ENCODE data around the gene NCAM1.
"Not testable (repeated sequence)": the region's sequence is repeated elsewhere in the genome, so short reads cannot be mapped to it uniquely, and the experiment has no call there.

NCAM1 gene

DNA sequence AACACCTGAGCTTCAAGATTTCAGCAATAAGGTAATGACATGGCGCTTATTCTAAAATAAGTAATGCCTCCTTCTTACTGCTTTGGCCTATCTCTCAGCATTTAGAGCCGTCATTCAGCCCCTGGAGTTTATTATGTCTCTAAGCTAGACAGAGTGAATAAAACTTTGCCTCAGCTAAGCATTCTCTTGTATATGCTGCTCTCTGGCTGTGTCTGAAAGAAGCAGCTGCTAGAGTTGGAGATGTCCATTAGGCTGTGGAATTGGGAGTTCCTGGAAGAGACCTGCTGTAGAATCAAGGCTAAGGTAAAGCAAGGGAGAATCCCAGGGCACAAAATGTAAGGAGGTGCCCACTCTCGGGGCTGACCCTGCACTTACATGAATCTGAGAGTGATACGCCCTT lies 317.7 kb downstream of the NCAM1 start:
- DNase-seq (ENCODE audit: low spot score): no peak

DNA sequence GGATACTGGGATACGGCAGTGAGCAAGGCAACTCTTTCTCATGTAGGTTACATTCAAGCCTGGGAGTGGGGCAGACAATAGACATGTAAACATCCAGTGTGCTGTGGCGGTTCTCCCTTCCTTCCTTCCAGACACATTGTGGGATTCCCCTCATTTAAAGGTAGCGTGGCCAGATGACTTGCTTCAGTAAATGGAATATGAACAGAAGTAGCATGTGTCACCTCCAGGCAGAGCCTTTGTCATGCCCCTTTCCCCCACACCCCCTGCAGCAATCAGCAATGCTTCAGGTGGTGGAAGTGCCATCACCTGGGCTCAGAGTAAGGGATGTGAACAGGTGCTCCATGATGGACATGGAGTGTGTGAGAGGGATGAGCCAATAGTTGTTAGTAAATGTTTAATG lies 318.4 kb downstream of the NCAM1 start:
- DNase-seq (ENCODE audit: low spot score): no peak

DNA sequence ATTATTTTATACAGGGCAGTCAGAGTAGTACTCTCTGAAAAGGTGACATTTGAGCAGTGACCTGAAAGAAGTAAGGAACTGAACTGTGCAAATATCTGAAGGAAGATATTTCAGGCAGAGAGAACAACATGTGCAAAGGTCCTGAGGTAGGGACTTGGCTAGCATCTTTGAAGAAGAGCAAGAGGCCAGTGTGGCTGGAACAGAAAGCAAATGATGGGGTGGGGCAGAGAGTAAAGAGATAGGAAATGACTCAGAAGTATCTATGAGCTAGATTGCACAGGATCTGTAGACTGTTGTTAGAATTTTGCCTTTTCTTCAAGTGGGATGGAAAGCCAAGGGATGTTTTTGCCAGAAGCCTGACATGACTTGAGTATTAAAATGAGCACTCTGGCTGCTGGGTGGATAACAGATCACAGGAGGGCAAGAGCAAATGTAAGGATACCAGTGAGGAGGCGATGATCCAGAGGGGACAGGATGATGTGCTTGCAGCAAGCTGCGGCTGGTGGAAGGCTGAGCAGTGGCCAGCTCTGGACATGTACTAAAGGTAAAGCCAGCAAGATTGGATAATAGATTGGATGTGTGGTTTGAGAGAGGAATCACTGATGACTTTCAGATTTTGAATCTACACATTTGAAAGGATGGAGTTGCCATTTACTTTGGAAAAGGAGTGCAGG lies 320.0 kb downstream of the NCAM1 start:
- no peak for DNase-seq (ENCODE audit: low spot score)

DNA sequence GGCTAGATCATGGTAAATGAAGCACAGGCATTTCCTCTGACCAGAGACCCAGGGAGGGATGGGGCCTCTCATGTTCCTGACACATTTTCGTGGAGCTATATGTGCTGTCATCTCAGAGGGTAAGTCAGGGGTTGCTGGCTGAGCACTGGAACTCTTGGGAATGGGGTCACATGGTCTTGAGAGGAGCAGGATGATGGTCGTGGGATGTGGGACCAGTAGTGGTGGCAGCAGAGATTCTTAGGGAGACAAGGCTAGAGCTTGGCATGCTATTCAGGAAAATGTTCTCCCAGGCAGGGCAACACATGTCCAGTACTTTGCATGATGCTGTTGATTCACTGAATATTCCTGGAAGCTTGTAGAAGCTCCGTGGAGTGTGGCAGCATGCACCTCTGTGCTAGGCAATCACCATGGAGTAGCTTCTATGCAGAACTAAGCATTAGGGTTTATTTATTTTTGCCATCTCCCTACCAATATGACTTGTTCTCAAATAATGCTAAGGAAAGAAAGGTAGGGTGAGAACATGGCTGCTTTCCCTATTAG lies 321.7 kb downstream of the NCAM1 start:
- no peak for DNase-seq (ENCODE audit: low spot score)

DNA sequence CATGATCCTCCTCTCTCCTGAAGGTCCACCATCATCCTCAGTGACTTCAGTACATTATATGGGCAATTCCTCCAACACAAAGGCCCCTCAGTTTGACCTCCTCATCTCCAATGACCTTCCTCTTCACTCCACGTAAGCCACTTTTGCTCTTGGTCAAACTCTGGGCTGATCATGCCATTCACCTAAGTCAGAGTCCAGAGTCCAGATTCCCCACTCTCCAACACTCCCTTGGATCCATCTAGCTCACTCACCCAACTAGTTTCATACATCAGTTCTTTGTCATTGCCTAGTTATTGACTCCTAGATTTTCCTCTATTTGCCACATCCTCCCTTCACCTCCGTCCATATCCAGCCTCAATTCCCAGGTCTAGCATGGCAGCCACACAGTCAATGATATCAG lies 322.7 kb downstream of the NCAM1 start:
- DNase-seq (ENCODE audit: low spot score): no peak

DNA sequence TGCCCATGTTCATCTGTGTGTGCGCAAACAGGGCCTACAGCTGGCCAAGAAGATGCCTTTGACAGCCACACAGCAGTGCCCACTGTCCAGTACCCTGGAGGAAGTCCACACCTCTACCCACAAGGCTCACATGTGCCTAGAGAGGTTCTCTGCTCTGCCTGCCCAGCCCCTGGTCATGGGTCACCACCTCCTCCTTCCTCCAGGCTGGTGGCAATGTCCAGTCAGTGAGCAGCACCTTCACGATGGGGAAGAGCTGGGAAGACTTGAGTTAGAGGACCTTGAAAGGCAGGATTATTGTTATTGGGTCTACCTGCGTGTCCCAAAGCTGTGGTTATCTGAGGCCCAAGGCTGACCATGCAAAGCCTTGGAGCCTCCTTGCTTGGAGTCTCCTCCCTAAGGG lies 324.8 kb downstream of the NCAM1 start:
- no peak for DNase-seq (ENCODE audit: low spot score)

DNA sequence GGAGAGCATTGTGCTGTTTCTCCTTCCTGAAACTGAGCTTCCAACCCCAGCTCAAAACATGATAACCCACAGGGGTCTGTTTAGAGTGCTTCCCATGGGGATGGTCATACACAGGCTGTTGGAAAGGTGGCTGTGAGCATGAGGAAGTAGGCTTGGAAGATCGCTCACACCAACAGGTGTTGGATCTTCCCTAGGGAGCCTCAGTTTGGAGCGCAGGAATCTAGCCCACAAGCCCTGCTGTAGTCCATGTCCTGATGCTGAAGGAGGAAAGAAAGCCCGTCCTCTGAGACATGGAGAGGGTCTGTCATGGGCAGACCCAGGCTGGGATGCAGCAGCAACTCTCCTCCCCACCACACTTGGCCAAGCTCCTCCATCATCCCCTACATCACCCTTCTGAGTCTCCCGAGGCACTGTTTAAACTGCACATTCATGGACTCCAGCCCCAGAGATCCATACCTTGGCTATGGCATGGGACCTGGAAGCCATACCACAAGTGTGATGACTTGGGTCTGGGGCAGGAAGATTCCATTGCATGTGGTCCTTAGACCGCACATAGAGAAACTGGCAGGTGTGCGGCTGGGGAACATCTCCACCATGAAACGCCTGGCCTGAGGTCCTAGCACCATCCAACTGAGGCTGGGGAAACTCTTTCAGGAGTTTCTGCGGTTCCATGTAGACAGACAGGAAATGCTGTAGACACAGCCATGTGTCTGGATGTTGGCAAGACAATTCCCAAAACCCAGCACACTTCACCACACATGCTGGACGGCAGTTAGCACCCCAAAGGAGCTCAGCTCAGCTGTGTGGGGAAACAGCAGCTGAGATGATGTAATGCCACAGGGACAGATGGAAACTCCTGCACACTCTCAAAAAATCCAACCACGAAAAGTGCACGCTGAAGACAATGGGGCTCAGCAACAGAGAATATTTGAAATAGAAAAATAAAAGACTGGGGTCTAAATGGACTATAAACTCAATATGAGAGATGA lies 325.6 kb downstream of the NCAM1 start:
- no peak for DNase-seq (ENCODE audit: low spot score)

DNA sequence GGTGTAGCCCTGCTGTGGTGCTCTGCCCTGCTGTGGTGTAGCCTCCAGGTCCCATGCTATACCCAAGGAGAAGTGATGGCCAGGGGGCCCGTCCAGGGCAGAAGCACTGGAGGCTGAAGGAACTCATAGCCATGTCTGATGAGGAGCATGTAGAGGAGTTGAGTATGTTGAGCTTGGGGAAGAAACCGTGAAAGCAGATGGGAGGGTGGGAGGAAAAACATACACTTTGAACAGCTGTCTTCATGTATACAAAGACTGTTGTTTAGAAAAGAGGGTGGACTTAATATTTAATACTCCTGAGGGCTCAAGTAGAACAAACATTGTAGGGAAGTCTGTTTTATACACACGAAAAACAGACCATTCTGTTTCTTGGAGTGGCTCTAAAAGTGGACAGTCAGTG lies 326.6 kb downstream of the NCAM1 start:
- no peak for DNase-seq (ENCODE audit: low spot score)

DNA sequence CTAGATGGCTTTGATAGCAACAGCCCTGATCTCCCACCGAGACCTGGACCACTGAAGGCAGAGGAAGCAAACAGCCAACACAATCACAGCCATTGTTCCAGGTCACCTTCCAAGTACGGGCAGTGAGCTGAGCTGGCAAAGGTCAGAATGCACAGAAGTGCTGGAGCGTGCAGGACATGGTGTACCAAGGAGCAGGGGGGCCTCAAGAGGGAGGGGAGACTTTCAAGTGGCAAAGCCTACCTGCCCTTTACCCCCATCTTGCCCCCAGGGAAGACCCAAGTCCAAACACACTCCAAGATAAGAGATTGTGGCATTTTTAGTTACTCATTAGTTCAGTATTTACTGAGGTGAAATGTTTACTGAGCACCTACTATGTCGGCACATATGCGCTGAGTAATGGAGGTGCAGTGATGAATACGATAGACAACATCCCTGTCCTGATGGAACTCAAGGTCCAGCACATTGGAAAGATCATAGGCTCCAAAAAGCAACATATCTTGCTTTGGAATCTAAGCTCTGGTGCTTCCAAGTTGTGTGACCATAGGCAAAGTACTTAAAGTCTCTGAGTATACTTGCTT lies 327.2 kb downstream of the NCAM1 start:
- DNase-seq (ENCODE audit: low spot score): no peak

DNA sequence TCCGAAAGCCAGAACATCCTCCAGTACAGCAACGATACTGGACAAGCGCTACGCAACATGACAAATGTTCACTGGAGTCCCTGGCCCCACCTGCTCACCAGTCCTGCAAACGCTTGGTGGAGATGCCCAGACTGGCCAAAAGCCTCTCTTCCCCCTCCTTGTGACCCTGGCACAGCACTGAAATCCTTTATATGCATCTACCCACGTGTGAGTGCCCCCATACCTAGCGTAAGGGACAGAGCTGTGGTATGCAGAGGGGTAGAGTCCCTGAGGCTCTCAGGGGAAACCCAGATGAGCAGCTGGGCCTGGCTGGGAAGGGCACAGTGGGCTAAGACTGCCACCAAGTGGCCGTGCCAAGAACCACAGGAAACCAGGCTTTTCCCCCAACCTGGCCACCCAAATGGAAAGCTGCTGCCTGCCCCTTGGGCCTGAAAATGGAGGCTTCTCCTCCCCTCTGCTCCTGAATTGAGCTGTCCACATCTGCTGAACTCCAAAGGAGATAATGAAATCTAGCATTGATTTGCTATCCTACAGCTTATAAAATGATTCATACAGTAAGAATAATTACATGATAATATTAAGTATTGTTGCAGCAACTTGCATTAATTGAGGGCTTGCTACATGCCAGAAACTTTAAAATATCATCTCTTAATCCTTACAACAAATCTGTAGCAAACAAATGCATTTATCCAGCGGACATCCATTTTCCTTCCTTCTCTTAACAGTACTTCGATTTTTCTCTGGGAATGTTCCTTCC lies 328.4 kb downstream of the NCAM1 start:
- peak; percentile 74 for DNase-seq (ENCODE audit: low spot score)

DNA sequence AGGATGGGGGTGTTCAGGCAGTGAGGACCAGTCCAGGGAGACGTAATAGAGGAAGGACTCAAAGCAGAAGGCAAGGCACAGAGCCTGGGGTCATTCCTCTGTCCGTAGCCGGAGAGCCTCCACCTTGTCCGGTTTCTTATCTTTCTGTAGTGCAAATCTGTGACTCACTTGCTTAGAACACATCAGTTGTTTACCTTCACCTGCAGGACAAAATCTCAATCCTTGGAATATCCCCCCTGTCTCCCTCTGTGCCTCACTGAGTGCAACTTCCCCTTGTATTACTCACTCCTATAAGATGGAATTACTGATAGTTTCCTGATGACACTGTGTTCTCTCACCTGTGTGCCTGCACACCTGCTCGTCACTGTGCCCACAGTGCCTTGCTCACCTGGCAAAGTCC lies 332.7 kb downstream of the NCAM1 start:
- no peak for DNase-seq (ENCODE audit: low spot score)

DNA sequence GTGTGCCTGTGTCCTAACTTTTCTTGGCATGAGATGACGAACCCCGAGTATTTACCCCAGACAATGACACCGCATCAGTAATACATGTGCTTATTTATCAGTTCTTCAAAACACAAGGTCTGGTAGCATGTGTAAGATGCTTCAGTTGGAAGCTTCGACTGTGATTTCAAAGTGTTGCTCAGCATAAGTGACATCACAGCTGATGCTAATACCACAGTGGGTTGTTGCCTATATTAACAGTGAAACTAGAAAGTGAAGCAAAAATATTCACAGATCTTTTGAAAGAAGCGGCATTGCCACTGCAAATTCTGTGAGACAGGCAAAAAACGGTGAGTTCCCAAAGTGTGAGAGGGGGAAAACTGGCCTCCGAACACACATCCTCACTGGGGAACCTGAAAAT lies 334.8 kb downstream of the NCAM1 start:
- DNase-seq (ENCODE audit: low spot score): no peak

DNA sequence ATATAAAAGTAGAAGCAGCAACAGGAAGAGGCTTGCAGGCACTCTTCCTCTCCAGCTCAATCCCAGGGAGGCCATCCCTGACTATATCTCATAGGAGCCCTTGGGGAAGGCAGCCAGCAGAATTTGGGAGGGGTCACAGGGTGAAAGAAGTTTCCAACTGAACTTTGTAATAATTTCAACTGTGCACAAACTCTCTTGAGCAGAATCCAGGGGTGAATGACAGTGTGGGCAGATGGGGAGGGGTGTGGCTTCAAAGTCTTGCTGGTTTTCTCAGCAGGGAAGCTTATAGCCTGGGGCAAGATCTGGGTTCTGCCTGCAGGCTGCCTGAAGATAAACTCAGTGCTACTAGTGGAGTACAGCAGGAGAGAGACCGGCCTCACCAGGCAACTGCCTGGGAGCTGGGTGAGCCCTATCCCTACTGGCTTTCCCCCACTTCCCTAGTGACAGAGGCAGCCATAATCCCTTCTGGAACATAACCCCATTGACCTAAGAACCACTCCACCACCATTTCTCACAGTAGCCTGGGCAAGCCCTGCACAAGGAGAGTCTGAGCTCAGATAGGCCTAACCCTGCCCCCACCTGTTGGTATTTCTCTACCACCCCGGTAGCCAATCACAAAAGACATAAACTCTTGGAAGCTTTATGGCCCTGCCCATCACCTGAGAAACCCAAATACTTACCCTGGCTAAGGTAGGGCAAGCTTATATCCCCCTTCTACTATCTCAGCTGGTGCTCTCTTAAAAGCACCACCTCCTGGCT lies 335.4 kb downstream of the NCAM1 start:
- DNase-seq (ENCODE audit: low spot score): no peak

DNA sequence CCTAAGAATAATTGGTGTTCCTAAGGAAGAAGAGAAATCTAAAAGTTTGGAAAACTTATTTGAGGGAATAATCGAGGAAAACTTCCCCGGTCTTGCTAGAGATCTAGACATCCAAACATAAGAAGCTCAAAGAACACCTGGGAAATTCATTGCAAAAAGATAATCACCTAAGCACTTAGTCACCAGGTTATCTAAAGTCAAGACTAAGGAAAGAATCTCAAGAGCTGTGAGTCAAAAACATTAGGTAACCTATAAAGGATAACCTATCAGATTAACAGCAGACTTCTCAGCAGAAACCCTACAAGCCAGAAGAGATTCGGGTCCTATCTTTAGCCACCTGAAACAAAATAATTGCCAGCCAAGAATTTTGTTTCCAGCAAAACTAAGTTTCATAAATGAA lies 337.3 kb downstream of the NCAM1 start:
- not testable (repeated sequence) for DNase-seq (ENCODE audit: low spot score)

DNA sequence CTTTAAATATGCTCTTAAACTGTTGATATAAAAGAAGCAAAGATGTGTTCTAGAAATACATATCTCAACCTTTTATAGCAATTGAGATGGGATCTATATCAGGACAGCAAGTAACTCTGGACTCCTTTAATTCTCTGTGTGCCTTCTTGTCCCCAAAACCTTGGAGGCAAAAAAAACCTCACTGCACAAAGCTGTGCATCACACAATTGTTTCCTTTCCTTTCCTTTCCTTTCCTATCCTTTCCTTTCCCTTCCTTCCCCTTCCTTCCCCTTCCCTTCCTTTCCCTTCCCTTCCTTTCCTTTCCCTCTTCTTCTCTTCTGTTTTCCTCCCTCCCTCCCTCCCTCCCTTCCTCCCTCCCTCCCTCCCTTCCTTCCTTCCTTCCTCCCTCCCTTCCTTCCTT lies 343.7 kb downstream of the NCAM1 start:
- no peak for DNase-seq (ENCODE audit: low spot score)

DNA sequence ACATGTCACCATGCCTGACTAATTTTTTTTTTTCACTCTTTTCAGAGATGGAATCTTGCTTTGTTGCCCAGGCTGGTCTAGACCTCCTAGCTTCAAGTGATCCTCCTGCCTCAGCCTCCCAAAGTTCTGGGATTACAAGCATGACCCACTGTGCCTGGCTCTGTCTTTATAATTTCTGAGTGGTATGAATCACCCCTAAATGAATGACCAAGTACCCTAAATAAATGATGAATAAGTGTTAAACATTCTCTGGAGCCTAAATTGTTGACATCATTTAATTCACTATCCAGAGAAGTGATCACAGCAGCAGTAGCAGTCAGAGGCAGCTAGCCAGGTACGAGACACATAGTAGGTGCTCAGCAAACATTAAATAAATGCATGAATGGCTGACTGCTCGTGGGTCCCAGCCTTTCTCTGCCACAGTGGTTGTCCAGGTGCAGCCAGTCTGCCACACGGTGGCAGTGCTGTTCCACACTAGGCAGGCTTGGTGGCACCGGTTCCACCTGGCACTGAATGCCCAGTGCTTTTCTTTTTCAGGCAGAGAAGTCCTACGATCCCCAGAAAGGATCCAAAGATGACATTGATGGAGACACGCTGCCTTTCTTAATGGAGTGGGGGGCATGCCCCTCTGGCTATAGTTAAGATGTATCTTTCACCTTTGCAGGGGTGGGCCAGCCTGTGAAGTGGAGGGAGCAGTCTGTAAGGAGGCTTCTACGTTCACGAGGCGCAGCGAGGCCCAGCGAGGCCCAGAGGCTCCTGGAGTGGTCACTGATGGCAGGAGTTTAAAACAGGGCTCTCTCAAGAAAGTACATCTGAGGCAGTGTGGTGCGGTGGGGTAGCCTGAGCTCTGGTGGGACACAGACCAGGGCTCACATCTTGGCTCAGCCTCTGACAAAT lies 344.5 kb downstream of the NCAM1 start:
- DNase-seq (ENCODE audit: low spot score): peak; percentile 53

DNA sequence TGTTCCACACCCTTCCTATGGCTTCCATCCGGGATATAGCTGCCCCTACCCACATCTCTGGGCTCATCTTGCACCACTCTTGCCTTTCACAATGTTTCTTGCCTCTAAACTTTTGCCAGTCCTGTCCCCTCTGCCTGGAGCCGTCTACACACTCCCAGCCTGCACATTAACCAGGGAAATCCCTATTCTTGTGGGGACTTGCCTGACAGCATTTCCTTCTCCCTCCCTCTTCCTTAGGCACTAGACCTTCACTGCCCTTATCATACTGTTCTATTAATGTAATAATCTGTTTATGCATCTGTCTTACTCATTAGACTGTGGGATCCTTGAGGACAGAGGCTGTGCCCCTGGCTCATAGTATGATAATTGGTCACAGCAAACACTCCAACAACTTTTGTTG lies 347.4 kb downstream of the NCAM1 start:
- DNase-seq (ENCODE audit: low spot score): no peak

DNA sequence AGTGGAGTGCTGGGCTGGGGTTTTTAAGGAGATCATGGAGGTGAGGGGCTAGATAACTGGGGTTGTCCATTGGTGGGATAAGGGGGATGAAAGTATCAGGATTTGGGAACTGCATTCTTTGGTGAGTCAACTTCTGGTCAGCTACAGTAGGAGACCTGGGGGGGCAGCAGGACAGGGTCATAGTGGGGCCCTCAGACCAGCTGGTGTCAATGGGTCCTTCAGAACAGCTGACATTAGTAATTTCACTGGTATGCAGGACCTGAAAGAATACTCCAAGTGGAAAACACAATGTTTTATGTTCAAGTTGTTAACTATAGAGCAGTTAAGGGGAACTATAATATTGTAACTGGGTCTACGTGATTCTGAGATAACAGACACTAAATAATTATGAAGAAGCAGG lies 350.3 kb downstream of the NCAM1 start:
- no peak for DNase-seq (ENCODE audit: low spot score)

DNA sequence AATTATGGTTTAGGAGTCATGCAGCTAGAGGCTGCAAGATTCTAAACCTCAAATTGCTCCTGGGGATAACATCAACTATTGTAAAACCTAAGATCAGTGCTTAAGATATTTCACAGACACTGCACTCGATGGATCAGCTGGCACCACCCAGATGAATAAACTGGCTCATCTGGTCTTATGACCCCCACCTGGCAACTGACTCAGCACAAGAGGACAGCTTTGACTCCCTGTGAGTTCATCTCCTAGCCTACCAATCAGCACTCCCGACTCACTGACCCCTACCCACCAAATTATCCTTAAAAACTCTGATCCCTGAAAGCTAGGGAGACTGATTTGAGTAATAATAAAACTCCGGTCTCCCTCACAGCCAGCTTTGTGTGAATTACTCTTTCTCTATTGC lies 352.4 kb downstream of the NCAM1 start:
- no peak for DNase-seq (ENCODE audit: low spot score)

DNA sequence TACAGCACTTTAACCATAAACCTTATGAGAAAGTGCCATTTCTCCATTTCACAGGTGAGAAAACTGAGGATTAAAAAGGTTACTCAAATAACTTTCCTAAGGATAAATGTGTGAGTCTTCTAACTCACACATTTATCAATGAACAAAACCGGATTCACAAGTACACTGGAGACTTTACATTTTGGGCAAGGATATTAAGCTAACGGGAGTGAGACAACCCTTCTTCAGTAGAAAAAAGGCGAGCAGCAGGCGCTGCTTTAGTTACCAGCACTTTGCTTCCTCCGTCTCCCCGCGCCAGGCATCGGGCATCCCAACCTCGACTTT lies 352.8 kb downstream of the NCAM1 start:
- no peak for DNase-seq (ENCODE audit: low spot score)

Data from germinal center (tissue), 1 donor.